AG10803 (cell line): ENCODE data around the gene CMC4.

ENCODE experiments used
- DNase-seq: peaks from one replicate; pipeline ENCODE4 v3.0.0; 2010; ENCODE audit warnings: low read depth
- H3K4me3 ChIP-seq: 2 replicates; pipeline ENCODE4 v1.5.1; 2011; ENCODE audit warnings: mild to moderate bottlenecking, low read length, control low read depth
- CTCF ChIP-seq: conservative IDR thresholded peaks from 2 replicates; pipeline ENCODE4 v1.5.1; 2011; ENCODE audit warnings: mild to moderate bottlenecking, low read length, control low read depth, inconsistent platforms

CMC4 gene

DNA sequence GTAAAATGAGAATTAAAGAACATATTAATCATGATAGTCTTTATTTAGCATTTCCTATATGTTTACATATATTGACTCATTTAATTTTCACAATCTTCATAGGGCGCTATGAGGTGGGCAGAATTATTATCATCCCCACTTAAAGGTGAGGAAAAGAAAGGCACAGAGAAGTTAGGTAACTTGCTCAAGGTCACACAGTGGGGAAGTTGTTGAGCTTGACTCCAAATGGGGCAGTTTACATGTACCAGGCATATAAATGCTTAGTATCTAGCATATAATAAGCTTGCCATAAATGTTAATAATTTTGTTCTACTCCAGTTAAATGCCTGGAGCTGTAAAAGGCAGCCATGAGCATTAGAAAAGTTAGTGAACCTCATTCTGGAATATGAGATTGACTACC lies 1.5 kb downstream of the CMC4 start:
- no peak for TF ChIP-seq CTCF
- no peak for DNase-seq
- peak overlapping the region; percentile 66; the same call in 1 of the 2 replicates for H3K4me3 ChIP-seq

GRCh38 chrX:155068165-155068564 lies 2.8 kb downstream of the CMC4 start:
- DNase-seq: peak; percentile 45
- TF ChIP-seq CTCF: no peak
- no peak overlapping the region for H3K4me3 ChIP-seq

GRCh38 chrX:155065035-155065734 lies 5.8 kb downstream of the CMC4 start:
- no peak for TF ChIP-seq CTCF
- no peak overlapping the region for H3K4me3 ChIP-seq
- DNase-seq: peak; percentile 34

- no peak overlapping the region for H3K4me3 ChIP-seq
- DNase-seq: no peak
- TF ChIP-seq CTCF: no peak
Measured at GRCh38 chrX:155061760-155062159, 9.2 kb downstream of the CMC4 start.

- peak overlapping the region; percentile 33 for H3K4me3 ChIP-seq
- peak; percentile 72 for TF ChIP-seq CTCF
- peak; percentile 70 for DNase-seq
Measured at GRCh38 chrX:155056877-155057792, 13.8 kb downstream of the CMC4 start.

DNA sequence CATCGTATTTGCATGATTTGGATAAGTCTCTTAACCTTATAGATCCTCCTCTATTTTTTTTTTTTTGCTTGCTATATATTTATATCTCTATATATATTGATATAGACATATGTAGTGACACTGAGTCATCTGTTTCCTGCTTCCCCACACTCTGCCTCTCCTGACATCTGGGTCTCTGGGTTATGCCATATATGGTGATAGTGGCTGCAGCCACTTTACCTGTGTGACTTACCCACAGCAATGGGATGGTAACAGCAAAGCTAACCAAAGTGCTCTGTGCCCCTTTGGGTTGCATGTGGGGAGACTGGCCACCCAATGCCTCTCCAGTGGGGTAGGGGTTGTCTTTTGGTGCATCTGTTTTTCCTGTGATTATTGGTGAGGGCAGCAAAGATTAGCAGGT lies 14.5 kb downstream of the CMC4 start:
- no peak overlapping the region for H3K4me3 ChIP-seq
- TF ChIP-seq CTCF: no peak
- no peak for DNase-seq
